Measurements from ENCODE around the gene LARP6.

DNA sequence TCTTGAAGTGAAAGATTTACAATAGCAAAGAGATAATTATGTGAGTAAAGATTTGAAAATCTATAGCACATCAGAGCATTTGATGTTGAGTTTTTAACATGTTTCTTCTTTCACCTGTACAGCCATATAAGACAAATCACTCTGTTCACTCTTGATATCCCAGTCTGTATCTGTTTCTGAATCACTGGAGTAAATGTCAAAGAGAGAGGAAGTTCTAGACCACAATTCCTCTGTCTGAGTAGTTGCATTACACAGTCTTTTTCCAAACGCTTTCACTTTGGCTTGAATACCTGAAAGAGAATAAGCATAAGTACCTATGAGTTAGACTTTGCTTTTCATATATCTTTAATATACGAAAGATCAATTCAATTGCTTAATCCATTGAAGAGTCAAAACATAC lies 28.4 kb upstream of the LARP6 start:
- TF ChIP-seq, protein P1, sequence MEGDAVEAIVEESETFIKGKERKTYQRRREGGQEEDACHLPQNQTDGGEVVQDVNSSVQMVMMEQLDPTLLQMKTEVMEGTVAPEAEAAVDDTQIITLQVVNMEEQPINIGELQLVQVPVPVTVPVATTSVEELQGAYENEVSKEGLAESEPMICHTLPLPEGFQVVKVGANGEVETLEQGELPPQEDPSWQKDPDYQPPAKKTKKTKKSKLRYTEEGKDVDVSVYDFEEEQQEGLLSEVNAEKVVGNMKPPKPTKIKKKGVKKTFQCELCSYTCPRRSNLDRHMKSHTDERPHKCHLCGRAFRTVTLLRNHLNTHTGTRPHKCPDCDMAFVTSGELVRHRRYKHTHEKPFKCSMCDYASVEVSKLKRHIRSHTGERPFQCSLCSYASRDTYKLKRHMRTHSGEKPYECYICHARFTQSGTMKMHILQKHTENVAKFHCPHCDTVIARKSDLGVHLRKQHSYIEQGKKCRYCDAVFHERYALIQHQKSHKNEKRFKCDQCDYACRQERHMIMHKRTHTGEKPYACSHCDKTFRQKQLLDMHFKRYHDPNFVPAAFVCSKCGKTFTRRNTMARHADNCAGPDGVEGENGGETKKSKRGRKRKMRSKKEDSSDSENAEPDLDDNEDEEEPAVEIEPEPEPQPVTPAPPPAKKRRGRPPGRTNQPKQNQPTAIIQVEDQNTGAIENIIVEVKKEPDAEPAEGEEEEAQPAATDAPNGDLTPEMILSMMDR (IDR thresholded peaks at IDR 0.05 in 4 of 5, conservative IDR thresholded peaks at IDR 0.05 in 1 of 5) = no peak
- no peak for TF ChIP-seq POLR2A (IDR thresholded peaks at IDR 0.05)

Measured in gastrocnemius medialis (tissue), 4 donors.